Transverse colon (tissue), 4 donors: ENCODE data around the gene PBLD. TPM values are rescaled to one million over a fixed set of nuclear protein-coding genes. Genes with fewer than 3 reads are reported as not detected.

Source experiments
- DNase-seq: peaks from one replicate; pipeline ENCODE4 v3.0.0-alpha.2; 2019
- H3K27ac ChIP-seq, 4 donors: fragments of 200-600 bp; sonication (generic); 2 replicates each; pipeline ENCODE4 v1.5.1; 2016 to 2018; ENCODE audit warnings: inconsistent platforms in 4 of 4
- H3K27me3 ChIP-seq: fragments of 200-600 bp; sonication (generic); 2 replicates; pipeline ENCODE4 v1.5.1; 2017; ENCODE audit warnings: inconsistent platforms
- H3K36me3 ChIP-seq, 4 donors: fragments of 200-600 bp; sonication (generic); 2 replicates each; pipeline ENCODE4 v1.5.1; 2017 to 2019; ENCODE audit warnings: inconsistent platforms in 4 of 4
- H3K4me1 ChIP-seq, 4 donors: fragments of 200-600 bp; sonication (generic); 2 replicates each; pipeline ENCODE4 v1.5.1; 2017 to 2020; ENCODE audit warnings: inconsistent platforms in 4 of 4
- H3K4me3 ChIP-seq, 4 donors: fragments of 200-600 bp; sonication (generic); 1 replicate in 1 of 4; 2 replicates in 3 of 4; pipeline versions ENCODE4 v1.5.1 to v1.6.1; 2017 to 2019; ENCODE audit warnings: inconsistent platforms in 4 of 4
- H3K9me3 ChIP-seq, 2 donors: fragments of 200-600 bp; sonication (generic); 2 replicates each; pipeline ENCODE4 v1.5.1; 2017 to 2019; ENCODE audit warnings: inconsistent platforms in 2 of 2
- CTCF ChIP-seq, 5 experiments: fragments of 200-600 bp in 3 of 5; fragments of 450-650 bp in 2 of 5; sonication (generic) in 3 of 5; IDR thresholded peaks; 1 replicate in 2 of 5; 2 replicates in 3 of 5; pipeline ENCODE4 v1.5.1; 2016 to 2017; ENCODE audit warnings: antibody characterized with exemption in 5 of 5, inconsistent platforms in 3 of 5, mild to moderate bottlenecking in 2 of 5, moderate library complexity in 1 of 5
- EP300 ChIP-seq: sonication (generic); formaldehyde crosslinking; IDR thresholded peaks from one replicate; pipeline ENCODE4 v1.6.1; 2017; ENCODE audit warnings: antibody characterized with exemption, low read depth
- POLR2A ChIP-seq: fragments of 450-650 bp; IDR thresholded peaks from one replicate; pipeline ENCODE4 v1.6.1; 2016; ENCODE audit warnings: antibody characterized with exemption, mild to moderate bottlenecking, moderate library complexity
- POLR2AphosphoS5 ChIP-seq, 3 donors: sonication (generic); formaldehyde crosslinking; IDR thresholded peaks; one replicate each; pipeline ENCODE4 v1.6.1; 2016; ENCODE audit warnings: antibody characterized with exemption in 3 of 3
- WGBS, 2 donors: methylation state at CpG; one replicate each; pipeline ENCODE4 v1.1.5; 2018; ENCODE audit warnings: low coverage in 1 of 2; 5-methylcytosine and 5-hydroxymethylcytosine counted together
- in situ Hi-C, 4 donors: fragments of 200-750 bp; cut with MboI; loops; one replicate each; pipeline versions ENCODE4 v1.15.0 to v1.15.1; 2017; ENCODE audit warnings: low sequenced_read_pairs in 3 of 4, low pct_ligation_motif_present in 1 of 4, low pct_unique_long_range_greater_than_20kb in 1 of 4
- intact Hi-C: fragments of 100-400 bp; cut with DNase I; formaldehyde crosslinking; loops from one replicate; pipeline ENCODE4 v1.15.1; 2023; ENCODE audit warnings: low total_unique reads
- total RNA-seq, 4 donors: library from RNA; depleted of rRNA; stranded (reverse); fragments of >200 nt; gene quantifications; one replicate each; pipeline ENCODE4 v1.1.0, GENCODE V29; 2016

Gene PBLD
- total RNA-seq, 4 donors from 2014 or later, result 63.9 to 130 (median 76.5) TPM

GRCh38 chr10:68276224-68276623 is 56.5 kb downstream of the PBLD start:
- Histone ChIP-seq H3K27ac (no peak overlapping the region), H3K9me3 (peaks cover 7 to 13% of the 10 kb centered on the region in 2 donors), H3K27me3 (no peaks in the 10 kb centered on the region), H3K36me3 (no peaks in the 10 kb centered on the region), H3K4me1 (no peaks in the 10 kb centered on the region), H3K4me3 (no peak overlapping the region)
- in situ Hi-C loops, result no loop called here
- TF ChIP-seq POLR2AphosphoS5 (IDR thresholded peaks at IDR 0.05) (no peak), CTCF (IDR thresholded peaks at IDR 0.05) (no peak), EP300 (no peak), POLR2A (no peak)
- no peak for DNase-seq
- intact Hi-C loops, result no loop called here

- no peak overlapping the region for H3K27ac ChIP-seq
- 93 to 100% methylated on average over 1 to 2 of the region's 2 CpGs for WGBS, 2 donors
- in situ Hi-C loops (no loop called here), intact Hi-C loops (no loop called here)
- peaks cover 7 to 13% of the 10 kb centered on the region in 2 donors for H3K9me3 ChIP-seq
- TF ChIP-seq POLR2A (no peak), EP300 (no peak), CTCF (IDR thresholded peaks at IDR 0.05) (no peak), POLR2AphosphoS5 (IDR thresholded peaks at IDR 0.05) (no peak)
- no peak for DNase-seq
- no peaks in the 10 kb centered on the region for H3K27me3 ChIP-seq
- H3K4me1 ChIP-seq, result no peaks in the 10 kb centered on the region
- no peak overlapping the region for H3K4me3 ChIP-seq
- H3K36me3 ChIP-seq, result no peaks in the 10 kb centered on the region
Measured at GRCh38 chr10:68275600-68276126, 57.1 kb downstream of the PBLD start.

- no peak overlapping the region for H3K27ac ChIP-seq
- no peak overlapping the region for H3K4me3 ChIP-seq
- H3K36me3 ChIP-seq, result no peaks in the 10 kb centered on the region
- no peaks in the 10 kb centered on the region for H3K4me1 ChIP-seq
- no peaks in the 10 kb centered on the region for H3K27me3 ChIP-seq
- intact Hi-C loops (no loop called here), in situ Hi-C loops (no loop called here)
- no peak for TF ChIP-seq POLR2AphosphoS5 (IDR thresholded peaks at IDR 0.05)
- no peak for TF ChIP-seq POLR2A
- no peak for TF ChIP-seq EP300
- TF ChIP-seq CTCF (IDR thresholded peaks at IDR 0.05), result no peak
- peaks cover 7 to 9% of the 10 kb centered on the region in 2 donors for H3K9me3 ChIP-seq
- DNase-seq, result no peak
Measured at GRCh38 chr10:68272833-68273232, 59.9 kb downstream of the PBLD start.

GRCh38 chr10:68271196-68271882 is 61.4 kb downstream of the PBLD start:
- no peaks in the 10 kb centered on the region for H3K9me3 ChIP-seq
- H3K4me1 ChIP-seq, result no peaks in the 10 kb centered on the region
- DNase-seq, result no peak
- in situ Hi-C loops, result no loop called here
- H3K4me3 ChIP-seq, result no peak overlapping the region
- no peaks in the 10 kb centered on the region for H3K36me3 ChIP-seq
- no peaks in the 10 kb centered on the region for H3K27me3 ChIP-seq
- TF ChIP-seq POLR2AphosphoS5 (IDR thresholded peaks at IDR 0.05) (no peak), POLR2A (no peak), CTCF (IDR thresholded peaks at IDR 0.05) (no peak), EP300 (no peak)
- intact Hi-C loops, result no loop called here
- 20 to 76% methylated on average over 1 to 7 of the region's 7 CpGs for WGBS, 2 donors
- H3K27ac ChIP-seq, result no peak overlapping the region
